HepG2 (cell line): ENCODE measurements around the gene EFCAB8. TPM values are rescaled to one million over a fixed set of nuclear protein-coding genes. Genes with fewer than 3 reads are reported as not detected.

Experiments used
- CBX1 ChIP-seq: IDR thresholded peaks from one replicate; pipeline ENCODE4 v1.6.1; 2016; ENCODE audit warnings: antibody characterized with exemption, low read depth
- HMG20B ChIP-seq: conservative IDR thresholded peaks from 2 replicates; pipeline ENCODE4 v1.6.1; 2016; ENCODE audit warnings: missing genetic modification reagents, missing compliant biosample characterization
- IRF2 ChIP-seq: IDR thresholded peaks from 2 replicates; pipeline ENCODE4 v1.6.1; 2018; ENCODE audit warnings: missing genetic modification reagents, missing compliant biosample characterization
- KLF9 ChIP-seq: IDR thresholded peaks from 2 replicates; pipeline ENCODE4 v1.6.1; 2016; ENCODE audit warnings: low read depth
- MED8 ChIP-seq: sonication (generic); formaldehyde crosslinking; IDR thresholded peaks from 2 replicates; pipeline ENCODE4 v1.8.1; 2023; ENCODE audit warnings: mild to moderate bottlenecking, missing genetic modification reagents; ENCODE audit not compliant: insufficient replicate concordance
- MIER3 ChIP-seq: IDR thresholded peaks from 2 replicates; pipeline ENCODE4 v1.6.1; 2016; ENCODE audit warnings: missing compliant biosample characterization, borderline replicate concordance
- MTF2 ChIP-seq: sonication (generic); formaldehyde crosslinking; IDR thresholded peaks from 2 replicates; pipeline ENCODE4 v1.5.0; 2020; ENCODE audit warnings: missing genetic modification reagents, borderline replicate concordance
- PAF1 ChIP-seq: IDR thresholded peaks from 2 replicates; pipeline ENCODE4 v1.6.1; 2016; ENCODE audit warnings: missing genetic modification reagents, missing compliant biosample characterization
- TP53 ChIP-seq: sonication (generic); formaldehyde crosslinking; conservative IDR thresholded peaks from 2 replicates; pipeline ENCODE4 v1.4.0; 2020; ENCODE audit warnings: missing genetic modification reagents
- ZMYM3 ChIP-seq: sonication (generic); formaldehyde crosslinking; IDR thresholded peaks from 2 replicates; pipeline ENCODE4 v1.5.1; 2020; ENCODE audit warnings: mild to moderate bottlenecking, missing genetic modification reagents
- ZMYM4 ChIP-seq: sonication (generic); formaldehyde crosslinking; IDR thresholded peaks from 2 replicates; pipeline ENCODE4 v1.8.1; 2023; ENCODE audit warnings: mild to moderate bottlenecking, missing genetic modification reagents
- ZNF317 ChIP-seq: sonication (generic); formaldehyde crosslinking; IDR thresholded peaks from 2 replicates; pipeline ENCODE4 v1.5.0; 2020; ENCODE audit warnings: mild to moderate bottlenecking, missing genetic modification reagents
- ZNF354B ChIP-seq: sonication (generic); formaldehyde crosslinking; IDR thresholded peaks from 2 replicates; pipeline ENCODE4 v1.8.0; 2022; ENCODE audit warnings: mild to moderate bottlenecking, missing genetic modification reagents
- ZNF44 ChIP-seq: sonication (generic); formaldehyde crosslinking; IDR thresholded peaks from 2 replicates; pipeline ENCODE4 v1.5.1; 2020; ENCODE audit warnings: mild to moderate bottlenecking, missing genetic modification reagents
- ZNF446 ChIP-seq: sonication (generic); formaldehyde crosslinking; IDR thresholded peaks from 2 replicates; pipeline ENCODE4 v1.5.0; 2020; ENCODE audit warnings: mild to moderate bottlenecking, missing genetic modification reagents
- ZNF451 ChIP-seq: sonication (generic); formaldehyde crosslinking; IDR thresholded peaks from 2 replicates; pipeline ENCODE4 v1.5.0; 2020; ENCODE audit warnings: mild to moderate bottlenecking, missing genetic modification reagents
- ZNF564 ChIP-seq: sonication (generic); formaldehyde crosslinking; IDR thresholded peaks from 2 replicates; pipeline ENCODE4 v1.8.1; 2023; ENCODE audit warnings: mild to moderate bottlenecking, missing genetic modification reagents
- ZNF850 ChIP-seq: sonication (generic); formaldehyde crosslinking; conservative IDR thresholded peaks from 2 replicates; pipeline ENCODE4 v1.9.0; 2021; ENCODE audit warnings: mild to moderate bottlenecking, missing genetic modification reagents
- ZNF879 ChIP-seq: sonication (generic); formaldehyde crosslinking; IDR thresholded peaks from 2 replicates; pipeline ENCODE4 v1.8.1; 2023; ENCODE audit warnings: missing genetic modification reagents
- polyA plus RNA-seq, 8 experiments: library from polyadenylated mRNA; depleted of rRNA in 3 of 8; stranded (reverse) in 7 of 8; unstranded in 1 of 8; fragments of >200 nt; fragmentation: Illumina TruSeq in 4 of 8; extraction: Trizol in 4 of 8; gene quantifications; 2 replicates each; pipeline versions ENCODE4 v1.2.1 to v1.2.3, GENCODE V29; 2011 to 2016; ENCODE audit warnings: low read depth in 4 of 8, missing spikeins in 1 of 8, mixed read lengths in 1 of 8; ENCODE audit not compliant: insufficient read depth in 1 of 8
- total RNA-seq, 5 experiments: library from RNA; depleted of rRNA; stranded (reverse); fragments of >200 nt; fragmentation: Illumina TruSeq; extraction: Trizol; gene quantifications; 2 replicates each; pipeline ENCODE4 v1.2.3, GENCODE V29; 2016; ENCODE audit warnings: low read depth in 1 of 5
- TF ChIP-seq, protein P1 (sequence below): IDR thresholded peaks from 2 replicates; pipeline ENCODE4 v1.6.1; 2012; ENCODE audit warnings: low read length, improper control_type of control experiment
- TF ChIP-seq, protein P2 (sequence below): sonication (generic); formaldehyde crosslinking; IDR thresholded peaks from 2 replicates; pipeline ENCODE4 v1.8.1; 2023; ENCODE audit warnings: mild to moderate bottlenecking, missing genetic modification reagents
- TF ChIP-seq, protein P3 (sequence below): sonication (generic); formaldehyde crosslinking; IDR thresholded peaks from 2 replicates; pipeline ENCODE4 v1.4.0; 2020; ENCODE audit warnings: low read depth, mild to moderate bottlenecking, missing genetic modification reagents

EFCAB8 gene
- total and polyA plus RNA-seq, 2 of the 13 experiments (the other 11 are each of a cell fraction or from before 2014, with no cell fraction given) = 0.15 to 0.22 TPM

DNA sequence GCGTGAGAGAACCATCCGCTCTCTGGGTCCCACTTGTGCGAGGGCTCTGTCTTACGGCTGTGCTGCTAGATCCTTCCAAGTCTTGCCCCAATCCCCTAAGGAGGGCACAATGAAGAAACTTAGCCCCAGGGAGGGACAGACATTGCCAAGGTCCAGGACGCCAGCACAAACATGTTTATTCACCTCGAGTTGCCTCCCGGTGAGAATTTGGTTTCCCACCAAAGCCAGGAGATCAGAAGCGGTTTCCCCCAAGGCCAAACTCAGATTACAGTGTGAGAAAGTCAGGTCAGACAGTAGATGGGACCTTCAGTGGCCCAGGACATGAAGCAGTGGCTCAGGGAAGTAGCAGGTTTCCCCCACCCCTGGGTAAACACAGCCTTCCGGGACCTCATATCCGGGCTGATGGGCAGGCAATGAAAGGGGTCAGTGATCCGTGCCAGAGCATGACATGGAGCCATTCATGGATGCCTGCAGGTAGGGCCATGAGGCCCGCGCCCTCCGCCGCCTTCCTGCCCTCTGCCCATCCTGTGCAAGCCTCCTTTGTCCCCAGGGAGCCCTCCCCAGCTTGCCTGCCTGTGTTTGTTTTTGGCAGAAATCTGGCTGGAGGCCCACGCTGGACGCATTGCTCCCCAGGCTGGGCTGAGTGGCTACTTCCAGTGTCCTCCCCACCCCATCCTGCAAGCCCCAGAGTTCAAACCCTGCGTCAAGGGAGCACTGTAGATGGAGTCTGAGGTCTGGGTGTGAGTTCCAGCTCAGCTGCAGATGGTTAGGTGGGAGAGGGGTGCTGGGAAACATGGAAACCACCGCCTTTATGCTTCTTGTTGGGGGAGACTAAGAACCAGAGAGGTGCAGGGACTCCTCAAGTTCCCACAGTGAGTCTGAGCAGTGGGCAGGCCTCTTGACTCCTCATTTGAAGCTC, 150.8 kb downstream of the EFCAB8 start (continued):
- TF ChIP-seq MED8 (CRISPR knock-in tag) (peak; percentile 99), ZNF451 (CRISPR knock-in tag) (peak; percentile 88), PAF1 (CRISPR knock-in tag) (peak; percentile 49; the same call in 1 of the 2 replicates), ZNF879 (CRISPR knock-in tag) (peak; percentile 24; the same call in 1 of the 2 replicates), MTF2 (CRISPR knock-in tag) (0 out of 2 replicates have a peak, but pooled peaks have one; percentile 82), ZNF354B (peak; percentile 57; the same call in 1 of the 2 replicates), MIER3 (CRISPR knock-in tag) (peak; percentile 99), ZMYM4 (CRISPR knock-in tag) (peak; percentile 89; the same call in 1 of the 2 replicates), TP53 (CRISPR knock-in tag) (0 out of 2 replicates have a peak, but pooled peaks have one; percentile 33), ZNF850 (CRISPR knock-in tag) (peak; percentile 86; the same call in 1 of the 2 replicates), ZNF317 (CRISPR knock-in tag) (peak; percentile 93), IRF2 (peak; percentile 92), KLF9 (CRISPR knock-in tag) (no peak; the same call in 1 of the 2 replicates), ZNF446 (CRISPR knock-in tag) (no peak), ZNF564 (CRISPR knock-in tag) (peak; percentile 88), ZMYM3 (CRISPR knock-in tag) (peak; percentile 97), CBX1 (no peak), HMG20B (CRISPR knock-in tag) (peak; percentile 91), ZNF44 (CRISPR knock-in tag) (peak; percentile 80; the same call in 1 of the 2 replicates)
- TF ChIP-seq, protein P1, sequence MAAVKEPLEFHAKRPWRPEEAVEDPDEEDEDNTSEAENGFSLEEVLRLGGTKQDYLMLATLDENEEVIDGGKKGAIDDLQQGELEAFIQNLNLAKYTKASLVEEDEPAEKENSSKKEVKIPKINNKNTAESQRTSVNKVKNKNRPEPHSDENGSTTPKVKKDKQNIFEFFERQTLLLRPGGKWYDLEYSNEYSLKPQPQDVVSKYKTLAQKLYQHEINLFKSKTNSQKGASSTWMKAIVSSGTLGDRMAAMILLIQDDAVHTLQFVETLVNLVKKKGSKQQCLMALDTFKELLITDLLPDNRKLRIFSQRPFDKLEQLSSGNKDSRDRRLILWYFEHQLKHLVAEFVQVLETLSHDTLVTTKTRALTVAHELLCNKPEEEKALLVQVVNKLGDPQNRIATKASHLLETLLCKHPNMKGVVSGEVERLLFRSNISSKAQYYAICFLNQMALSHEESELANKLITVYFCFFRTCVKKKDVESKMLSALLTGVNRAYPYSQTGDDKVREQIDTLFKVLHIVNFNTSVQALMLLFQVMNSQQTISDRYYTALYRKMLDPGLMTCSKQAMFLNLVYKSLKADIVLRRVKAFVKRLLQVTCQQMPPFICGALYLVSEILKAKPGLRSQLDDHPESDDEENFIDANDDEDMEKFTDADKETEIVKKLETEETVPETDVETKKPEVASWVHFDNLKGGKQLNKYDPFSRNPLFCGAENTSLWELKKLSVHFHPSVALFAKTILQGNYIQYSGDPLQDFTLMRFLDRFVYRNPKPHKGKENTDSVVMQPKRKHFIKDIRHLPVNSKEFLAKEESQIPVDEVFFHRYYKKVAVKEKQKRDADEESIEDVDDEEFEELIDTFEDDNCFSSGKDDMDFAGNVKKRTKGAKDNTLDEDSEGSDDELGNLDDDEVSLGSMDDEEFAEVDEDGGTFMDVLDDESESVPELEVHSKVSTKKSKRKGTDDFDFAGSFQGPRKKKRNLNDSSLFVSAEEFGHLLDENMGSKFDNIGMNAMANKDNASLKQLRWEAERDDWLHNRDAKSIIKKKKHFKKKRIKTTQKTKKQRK = no peak
- TF ChIP-seq, protein P2, sequence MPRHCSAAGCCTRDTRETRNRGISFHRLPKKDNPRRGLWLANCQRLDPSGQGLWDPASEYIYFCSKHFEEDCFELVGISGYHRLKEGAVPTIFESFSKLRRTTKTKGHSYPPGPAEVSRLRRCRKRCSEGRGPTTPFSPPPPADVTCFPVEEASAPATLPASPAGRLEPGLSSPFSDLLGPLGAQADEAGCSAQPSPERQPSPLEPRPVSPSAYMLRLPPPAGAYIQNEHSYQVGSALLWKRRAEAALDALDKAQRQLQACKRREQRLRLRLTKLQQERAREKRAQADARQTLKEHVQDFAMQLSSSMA = no peak
- TF ChIP-seq, protein P3, sequence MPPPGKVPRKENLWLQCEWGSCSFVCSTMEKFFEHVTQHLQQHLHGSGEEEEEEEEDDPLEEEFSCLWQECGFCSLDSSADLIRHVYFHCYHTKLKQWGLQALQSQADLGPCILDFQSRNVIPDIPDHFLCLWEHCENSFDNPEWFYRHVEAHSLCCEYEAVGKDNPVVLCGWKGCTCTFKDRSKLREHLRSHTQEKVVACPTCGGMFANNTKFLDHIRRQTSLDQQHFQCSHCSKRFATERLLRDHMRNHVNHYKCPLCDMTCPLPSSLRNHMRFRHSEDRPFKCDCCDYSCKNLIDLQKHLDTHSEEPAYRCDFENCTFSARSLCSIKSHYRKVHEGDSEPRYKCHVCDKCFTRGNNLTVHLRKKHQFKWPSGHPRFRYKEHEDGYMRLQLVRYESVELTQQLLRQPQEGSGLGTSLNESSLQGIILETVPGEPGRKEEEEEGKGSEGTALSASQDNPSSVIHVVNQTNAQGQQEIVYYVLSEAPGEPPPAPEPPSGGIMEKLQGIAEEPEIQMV = peak; percentile 95
